Inferior parietal cortex (tissue), 1 donor: Measurements from ENCODE around the gene FAM228B.
"Not testable (repeated sequence)": the region's sequence is repeated elsewhere in the genome, so short reads cannot be mapped to it uniquely, and the experiment has no call there.

Experiments used
- DNase-seq: peaks from one replicate; pipeline ENCODE4 v3.0.0-alpha.2; 2016; ENCODE audit errors: extremely low spot score

Gene FAM228B

DNA sequence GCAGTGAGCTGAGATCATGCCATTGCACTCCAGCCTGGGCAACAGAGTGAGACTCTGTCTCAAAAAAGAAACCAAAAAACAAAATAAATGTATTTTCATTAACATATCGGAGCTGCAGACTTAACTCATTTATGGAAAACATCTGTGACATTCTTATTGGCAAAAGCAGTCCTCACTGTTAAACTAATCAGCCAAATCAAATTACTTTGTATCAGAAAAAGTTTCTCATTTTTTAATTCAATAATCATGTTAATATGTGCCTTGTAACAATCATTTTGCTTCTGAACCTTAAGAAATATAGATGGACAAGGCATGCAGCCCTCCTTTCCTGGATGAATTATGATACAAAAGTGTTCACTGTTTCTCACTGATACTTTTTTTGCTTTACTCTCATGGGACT is 20.6 kb upstream of the FAM228B start:
- no peak for DNase-seq

DNA sequence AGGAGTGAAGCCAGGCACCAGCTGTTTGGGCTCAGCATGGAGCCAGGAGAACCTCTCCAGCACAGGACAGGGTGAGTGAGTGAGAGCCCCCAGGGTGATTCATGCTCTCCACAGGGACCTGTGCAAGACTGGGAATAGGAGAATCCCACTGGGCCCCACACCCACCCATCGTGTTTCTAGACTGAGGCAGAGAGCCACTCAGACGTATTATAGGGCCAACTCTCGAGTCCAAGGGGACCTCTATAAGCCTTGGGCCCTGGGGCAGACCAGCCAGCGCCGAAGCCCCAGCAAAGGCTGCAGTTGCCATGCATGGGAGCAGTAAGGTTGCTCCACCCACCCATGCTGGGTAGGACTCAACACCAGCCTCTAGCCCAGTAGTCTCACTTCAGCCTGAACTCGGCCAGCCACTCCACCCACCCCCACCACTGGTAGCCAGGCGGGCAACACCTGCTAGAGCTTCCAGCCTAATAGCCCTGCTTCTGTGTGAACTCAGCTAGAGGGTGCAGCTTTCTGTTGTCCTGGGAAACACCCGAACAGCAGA is 19.1 kb upstream of the FAM228B start:
- DNase-seq: no peak

DNA sequence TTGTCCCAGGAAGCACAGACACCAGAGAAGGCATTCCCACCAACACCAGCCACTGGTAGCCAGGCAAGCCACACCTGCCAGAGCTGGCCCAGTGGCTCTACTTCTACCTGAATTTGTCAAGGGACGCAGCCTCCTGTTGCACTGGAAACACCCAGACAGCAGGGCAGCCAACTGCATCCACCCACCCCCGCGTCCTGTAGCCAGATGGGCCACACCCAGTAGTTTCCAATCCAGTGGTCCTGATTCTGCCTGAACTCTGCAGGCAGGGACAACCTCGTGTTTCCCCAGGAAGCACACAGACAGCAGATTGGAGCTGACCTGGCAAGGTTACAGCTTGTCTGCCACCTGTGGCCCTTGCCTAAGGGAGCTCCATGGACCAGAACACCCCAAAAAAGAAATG is 18.4 kb upstream of the FAM228B start:
- no peak for DNase-seq

DNA sequence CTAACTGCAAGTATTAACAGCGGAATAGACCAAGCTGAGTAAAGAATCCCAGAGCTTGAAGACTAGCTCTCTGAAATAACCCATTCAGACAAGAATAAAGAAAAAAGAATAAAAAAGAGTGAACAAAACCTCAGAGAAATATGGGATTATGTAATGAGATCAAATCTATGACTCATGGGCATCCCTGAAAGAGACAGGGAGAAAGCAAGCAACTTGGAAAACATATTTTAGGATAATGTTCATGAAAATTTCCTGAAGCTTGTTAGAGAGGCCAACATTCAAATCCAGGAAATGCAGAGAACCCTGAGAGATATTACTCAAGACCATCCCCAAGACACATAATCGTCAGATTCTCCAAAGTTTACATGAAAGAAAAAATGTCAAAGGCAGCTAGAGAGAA is 17.5 kb upstream of the FAM228B start:
- DNase-seq: no peak

DNA sequence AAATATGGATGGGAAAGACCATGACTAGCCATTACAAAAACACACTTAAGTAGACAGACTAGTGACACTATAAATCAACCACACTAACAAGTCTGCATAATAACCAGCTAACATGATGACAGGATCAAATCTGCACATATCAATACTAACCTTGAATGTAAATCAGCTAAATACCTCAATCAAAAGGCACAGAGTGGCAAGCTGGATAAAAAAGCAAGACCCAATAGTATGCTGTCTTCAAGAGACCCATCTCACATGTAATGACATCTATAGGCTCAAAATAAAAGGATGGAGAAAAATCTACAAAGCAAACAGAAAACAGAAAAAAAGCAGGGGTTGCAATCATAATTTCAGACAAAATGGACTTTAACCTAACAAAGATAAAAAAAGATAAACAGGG is 16.5 kb upstream of the FAM228B start:
- no peak for DNase-seq

DNA sequence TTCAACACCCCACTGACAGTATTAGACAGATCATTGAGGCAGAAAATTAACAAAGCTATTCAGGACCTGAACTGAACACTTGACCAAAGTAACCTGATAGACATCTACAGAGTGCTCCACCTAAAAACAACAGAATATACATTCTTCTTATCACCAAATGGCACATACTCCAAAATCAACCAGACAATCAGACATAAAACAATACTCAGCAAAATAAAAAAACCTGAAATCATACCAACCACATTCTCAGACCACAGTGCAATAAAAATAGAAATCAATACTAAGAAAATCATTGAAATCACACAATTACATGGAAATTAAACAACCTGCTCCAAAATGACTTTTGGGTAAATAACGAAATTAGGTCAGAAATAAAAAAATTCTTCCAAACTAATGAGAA is 15.9 kb upstream of the FAM228B start:
- DNase-seq: no peak

DNA sequence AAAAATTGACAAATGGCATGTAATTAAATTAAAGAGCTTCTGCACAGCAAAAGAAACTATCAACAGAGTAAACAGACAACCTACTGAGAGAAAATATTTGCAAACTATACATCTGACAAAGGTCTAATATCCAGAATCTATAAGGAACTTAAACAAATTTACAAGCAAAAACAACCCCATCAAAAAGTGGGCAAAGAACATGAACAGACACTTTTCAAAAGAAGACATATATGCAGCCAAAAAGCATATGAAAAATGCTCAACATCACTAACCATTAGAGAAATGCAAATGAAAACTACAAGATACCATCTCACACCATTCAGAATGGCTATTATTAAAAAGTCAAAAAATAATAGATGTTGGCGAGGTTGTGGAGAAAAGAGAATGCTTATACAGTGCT is 13.8 kb upstream of the FAM228B start:
- not testable (repeated sequence) for DNase-seq

DNA sequence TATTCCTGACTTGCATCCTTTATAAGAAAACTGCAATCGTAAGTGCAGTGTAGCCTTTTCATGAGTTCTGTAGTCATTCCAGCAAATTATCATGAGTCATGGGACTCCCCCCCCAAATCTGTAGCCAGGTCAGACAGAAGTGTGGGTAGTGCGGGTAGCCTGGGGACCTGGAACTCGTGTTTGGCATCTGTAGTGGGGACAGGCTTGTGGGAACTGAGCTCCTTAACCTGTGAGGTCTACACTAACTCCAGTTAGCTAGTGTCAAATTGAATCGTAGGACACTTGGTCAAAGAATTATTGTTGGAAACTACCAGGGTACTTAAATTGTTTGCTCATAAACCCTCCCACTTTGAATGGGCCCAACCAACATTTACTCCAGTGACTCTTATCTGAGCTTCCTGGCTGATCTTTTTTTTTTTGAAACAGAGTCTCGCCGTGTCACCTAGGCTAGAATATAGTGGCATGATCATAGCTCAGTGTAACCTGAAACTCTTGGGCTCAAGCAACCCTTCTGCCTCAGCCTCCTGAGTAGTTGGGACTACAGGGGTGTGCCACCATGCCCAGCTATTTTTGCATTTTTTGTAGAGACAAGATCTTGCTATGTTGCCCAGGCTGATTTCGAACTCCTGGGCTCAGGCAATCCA is 12.5 kb upstream of the FAM228B start:
- DNase-seq: no peak

DNA sequence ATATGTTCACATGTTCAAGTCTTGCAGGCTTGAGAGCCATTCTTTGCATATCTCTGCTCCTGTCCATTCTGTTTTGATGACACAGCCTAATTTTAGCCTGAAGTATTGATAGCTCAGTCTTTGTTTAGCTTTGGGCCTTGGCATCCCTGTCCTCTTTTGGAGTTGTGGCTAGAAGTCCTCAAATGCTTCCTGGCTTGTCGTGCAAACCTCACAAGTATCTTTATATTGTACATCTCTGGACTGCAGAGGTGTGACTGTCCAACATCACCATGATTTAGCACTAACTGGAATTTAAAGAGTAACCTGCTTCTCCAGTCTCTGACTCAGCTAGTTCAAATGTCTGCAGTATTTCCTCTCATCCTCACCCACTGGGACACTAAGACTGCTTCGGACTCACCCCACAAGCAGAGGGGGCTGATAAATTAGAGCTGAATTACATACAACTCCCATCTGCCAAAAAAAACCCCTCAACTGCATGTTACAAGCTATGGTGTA is 11.8 kb upstream of the FAM228B start:
- DNase-seq: no peak

DNA sequence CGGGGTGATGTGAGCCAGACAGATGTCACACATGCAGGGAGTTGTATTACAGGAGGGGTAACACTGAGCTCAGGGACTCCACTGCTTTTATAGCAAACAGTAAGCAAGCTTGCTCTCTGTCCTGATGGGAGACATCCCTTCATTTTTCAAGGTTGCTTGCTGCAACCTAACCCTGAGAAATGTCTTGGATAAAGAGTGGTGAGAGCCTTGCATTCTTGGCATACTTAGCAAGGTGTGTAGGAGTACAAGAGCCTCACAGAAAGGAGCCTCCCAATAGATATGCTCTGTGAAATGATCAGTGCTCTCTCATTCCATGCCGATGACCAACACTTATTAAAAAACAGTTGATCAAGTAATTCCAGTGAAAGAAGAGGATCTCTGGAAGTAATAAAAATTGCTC is 8.2 kb upstream of the FAM228B start:
- DNase-seq: no peak

DNA sequence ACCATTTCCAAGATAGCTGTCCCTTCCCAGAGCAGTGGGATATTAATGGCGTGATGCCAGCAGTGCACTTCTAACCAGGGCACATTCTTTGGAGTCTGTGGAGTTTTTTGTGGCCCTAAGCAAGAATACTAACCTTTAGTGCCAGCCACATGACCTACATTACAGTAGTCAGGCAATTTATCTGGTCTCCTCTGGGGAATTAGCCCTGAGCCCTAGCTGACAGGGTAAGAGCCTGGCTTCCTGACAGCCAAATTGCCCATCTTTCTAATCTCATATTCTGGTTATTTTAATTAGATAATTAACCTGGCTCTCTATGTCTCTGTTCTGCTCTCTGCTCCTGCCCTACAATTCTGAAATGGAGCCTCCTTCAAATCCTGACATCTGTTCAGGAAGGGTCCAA is 5.4 kb upstream of the FAM228B start:
- DNase-seq: no peak

DNA sequence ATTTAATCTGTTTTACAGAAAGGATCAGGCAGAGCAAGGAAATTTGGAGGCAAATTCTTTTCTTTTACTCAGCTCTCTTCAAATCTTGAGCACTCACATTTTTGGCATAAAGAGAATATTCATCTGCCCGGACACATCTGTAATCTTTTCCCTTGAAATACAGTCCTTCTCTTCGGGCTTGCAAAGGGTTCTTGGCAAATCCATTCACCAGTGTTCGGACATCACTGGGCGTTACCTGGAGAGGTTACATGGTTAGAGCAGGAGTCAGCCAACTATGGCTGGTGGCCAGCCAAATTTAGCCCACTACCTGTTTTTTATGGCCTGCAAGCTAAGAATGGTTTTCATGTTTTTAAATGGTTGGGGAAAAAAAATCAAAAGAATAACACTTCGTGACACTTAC is 2.2 kb upstream of the FAM228B start:
- no peak for DNase-seq

DNA sequence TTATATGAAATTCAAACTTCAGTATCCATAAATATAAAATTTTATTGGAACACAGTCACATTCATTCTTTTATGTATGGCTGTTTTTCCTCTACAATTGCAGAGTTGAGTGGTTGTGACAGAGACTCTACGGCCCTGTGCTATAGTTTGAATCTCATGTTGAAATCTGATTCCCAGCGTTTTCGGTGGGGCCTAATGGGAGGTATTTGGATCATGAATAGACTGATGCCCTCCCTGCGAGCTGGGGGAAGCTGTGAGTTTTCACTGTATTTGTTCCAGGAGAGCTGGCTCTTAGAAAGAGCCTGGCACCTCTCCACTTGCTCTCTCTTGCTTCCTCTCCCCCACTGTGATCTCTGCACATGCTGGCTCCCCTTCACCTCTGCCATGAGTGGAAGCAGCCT is 1.8 kb upstream of the FAM228B start:
- DNase-seq: no peak

DNA sequence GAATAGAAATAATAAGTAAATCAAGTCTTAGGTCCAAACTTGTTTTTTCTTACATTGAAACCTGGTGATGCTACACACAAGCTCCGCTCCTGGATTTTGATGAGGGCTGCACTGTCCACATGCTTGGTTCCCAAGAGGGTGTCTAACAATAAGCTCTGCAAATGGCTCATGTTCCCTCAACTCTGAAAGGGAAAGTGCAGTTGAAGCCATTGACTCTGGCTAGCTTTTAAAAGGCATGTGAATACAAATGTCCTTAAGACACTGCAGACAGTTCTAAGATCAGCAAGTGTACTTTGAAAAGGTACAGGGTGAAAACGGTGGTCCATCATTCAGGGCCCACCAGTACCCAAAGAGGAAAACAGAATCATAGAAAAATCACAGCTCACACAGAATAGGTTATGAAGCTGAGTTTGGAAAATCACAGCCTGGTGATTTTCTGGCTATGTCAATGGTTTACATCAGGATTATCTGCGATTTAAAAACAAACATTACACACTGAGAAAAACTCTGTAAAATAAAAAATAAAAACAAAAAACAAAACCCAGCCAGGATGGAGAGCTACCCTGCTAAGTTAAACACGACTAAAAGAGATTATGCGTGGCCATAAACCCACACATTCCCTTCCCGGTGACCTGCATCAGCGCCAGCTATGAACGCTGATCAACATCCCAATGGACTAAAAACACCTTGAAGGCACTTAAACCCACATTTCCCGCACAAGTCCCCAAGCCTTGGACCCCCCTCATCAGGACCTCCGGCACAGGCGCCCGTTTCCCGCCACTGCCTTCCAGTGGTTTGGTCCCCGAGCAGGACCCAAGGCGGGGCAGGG is 689 bp upstream of the FAM228B start:
- DNase-seq: peak; percentile 49

DNA sequence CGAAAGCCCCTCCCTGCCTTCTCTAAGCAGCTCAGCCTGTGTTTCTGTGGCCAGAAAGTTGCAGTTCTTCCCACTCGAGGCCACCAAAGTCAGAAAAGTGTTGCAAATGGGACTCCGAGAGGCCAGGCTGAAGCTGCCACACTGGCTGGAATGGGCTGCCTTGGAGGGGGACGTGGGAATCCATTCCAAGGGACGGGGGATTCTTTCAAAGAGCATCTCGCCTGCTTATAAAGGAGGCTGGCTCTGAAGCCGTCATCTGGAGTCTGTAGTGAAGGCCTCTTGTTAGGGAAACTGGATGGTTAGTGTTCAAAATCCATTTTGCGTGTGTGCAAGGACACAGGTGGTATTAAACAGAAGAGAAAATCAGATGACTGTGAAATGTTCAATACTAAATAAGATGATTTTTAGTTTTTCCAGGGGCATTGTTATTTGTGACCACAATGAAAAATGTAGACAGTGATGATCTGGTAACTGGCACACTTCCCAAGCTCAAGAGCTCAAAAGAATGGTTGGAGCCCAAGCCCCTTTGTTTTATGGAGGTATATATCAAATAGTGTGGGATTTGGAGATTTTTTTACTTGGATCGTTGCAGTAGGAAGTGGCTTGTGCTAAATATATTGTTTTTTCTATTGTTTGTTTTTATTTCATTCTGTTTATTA is 782 bp downstream of the FAM228B start:
- DNase-seq: peak; percentile 61

DNA sequence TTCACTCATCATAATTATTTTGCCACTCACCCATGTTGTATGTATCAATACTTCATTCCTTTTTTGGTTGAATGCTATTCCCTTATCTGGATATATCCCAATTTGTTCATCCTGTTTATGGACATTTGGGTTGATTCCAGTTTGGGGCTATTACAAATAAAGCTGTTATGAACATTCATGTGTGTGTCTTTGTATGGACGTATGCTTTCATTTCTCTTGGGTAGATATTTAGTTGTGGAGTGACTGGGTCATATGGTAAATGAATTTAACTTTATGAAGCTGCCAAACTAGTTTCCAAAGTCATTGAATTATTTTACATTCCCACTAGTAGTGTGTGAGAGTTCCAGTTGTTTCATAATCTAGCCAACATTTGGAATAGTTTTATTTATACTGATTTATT is 2.7 kb downstream of the FAM228B start:
- no peak for DNase-seq

DNA sequence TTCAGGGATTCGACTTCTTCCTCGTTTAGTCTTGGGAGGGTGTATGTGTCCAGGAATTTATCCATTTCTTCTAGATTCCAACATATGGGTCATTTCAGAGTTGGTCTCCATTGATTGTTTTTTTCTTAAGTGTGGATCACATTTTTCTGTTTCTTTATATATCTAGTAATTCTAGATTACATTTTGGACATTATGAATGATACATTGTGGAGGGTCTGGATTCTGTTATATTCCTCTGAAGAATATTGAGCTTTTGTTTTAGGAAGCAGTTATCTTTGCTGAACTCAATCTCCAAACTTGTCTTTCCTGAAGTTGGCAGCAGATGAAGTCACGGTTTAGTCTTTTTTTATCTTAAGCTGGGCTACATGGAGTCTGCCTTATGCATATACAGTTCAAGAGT is 9.3 kb downstream of the FAM228B start:
- DNase-seq: no peak

DNA sequence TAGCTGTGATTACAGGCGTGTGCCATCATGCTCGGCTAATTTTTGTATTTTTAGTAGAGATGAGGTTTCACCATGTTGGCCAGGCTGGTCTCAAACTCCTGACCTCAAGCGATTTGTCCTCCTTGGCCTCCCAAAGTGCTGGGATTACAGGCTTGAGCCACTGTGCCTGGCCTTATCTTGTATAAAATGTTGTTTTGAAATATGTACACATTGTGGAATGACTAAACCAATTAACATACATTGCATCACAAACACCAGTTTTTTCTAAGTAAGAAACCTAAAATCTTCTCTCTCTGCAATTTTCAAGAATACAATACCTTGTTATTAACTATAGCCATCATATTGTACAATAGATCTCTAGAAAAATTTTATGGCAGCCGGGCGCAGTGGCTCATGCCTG is 17.0 kb downstream of the FAM228B start:
- DNase-seq: not testable (repeated sequence)

DNA sequence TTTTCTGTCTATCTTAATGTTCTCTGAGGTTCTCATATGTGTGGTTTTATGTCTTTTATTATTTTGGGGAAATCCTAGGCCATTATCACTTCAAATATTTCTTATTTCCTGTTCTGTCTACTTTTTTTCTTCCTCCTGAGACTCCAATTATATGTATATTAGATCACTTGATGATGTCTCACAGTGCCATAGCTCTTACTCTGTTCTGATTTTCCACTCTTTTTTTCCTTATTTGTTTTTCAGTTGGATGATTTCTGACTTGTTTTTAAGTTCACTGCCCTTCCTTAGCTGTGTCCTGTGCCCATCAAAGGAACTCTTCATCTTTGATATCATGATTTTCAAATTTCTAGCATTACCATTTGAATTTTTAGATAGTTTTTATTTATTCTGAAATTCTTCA is 24.1 kb downstream of the FAM228B start:
- no peak for DNase-seq

DNA sequence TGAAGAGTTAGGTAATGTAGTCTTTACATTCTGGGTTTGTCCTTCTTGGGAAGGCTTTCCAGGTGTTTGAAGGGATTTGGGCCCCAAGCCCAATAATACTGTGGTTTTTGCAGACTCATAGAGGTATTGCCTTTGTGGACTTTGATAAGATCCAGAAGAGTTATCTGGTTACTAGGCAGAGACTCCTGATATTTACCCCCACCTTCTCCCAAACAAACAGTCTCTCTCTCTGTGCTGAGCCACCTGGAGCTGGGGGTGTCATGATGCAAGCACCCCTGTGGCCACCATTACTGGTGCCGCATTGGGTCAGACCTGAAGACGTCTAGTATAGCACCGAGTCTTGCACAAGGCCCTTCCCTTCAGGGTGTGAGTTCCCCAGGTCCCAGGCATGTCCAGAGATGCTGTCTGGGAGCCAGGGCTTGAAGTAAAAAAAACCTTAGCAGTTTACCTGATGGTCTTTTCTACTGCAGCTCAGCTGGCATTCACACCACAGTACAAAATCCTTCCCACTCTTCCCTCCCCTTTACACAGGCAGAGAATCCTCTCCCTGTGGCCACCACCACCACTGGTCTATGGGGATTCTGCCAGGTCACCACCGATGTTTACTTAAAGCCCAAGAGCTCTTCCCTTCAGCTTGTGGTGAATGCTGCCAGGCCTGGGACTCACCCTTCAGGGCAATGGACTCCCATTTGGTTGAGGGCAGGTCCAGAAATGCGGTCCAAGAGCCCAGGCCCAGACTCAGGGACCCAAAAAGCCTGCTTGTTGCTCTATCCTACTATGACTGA is 29.3 kb downstream of the FAM228B start:
- no peak for DNase-seq

DNA sequence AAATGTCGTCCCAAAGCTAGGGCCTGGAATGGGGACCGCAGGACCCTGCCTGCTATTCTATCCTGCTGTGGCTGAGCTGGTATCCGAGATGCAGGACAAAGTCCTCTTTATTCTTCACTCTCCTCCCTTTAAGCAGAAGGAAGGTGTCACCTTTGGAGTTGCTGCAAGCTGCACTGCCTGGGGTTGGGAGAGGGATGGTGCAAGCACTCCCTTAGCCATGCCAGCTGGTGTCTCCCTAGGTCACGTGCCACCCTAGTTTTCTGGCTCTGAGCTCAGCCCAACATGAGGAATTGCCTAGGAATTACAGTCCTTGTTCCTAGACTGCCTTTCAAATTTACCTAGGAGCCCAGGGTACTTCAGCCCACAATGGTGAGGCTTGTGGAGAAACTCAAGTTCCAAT is 30.2 kb downstream of the FAM228B start:
- DNase-seq: no peak

DNA sequence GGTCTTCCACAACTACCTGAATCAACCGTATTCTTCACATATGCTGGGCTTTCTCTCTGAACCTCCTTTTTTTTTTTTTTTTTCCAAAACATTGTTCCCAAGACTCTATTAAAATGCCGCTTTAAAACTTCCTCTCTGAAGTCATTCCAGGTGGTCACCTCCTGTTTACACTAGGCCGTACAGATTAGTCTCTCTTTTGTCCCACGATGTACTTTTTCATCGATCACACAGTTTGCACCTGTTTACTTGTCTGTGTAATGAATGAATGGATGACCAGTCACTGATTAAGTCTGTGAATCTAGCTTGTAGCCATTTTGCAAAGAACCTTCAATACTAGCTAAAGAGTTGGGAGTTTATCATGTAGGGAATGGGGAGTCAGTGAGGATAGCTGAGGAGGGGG is 34.9 kb downstream of the FAM228B start:
- no peak for DNase-seq
